HepG2 (cell line): Measurements from ENCODE around the gene SPIB. TPM values are rescaled to one million over a fixed set of nuclear protein-coding genes. Genes with fewer than 3 reads are reported as not detected.

ENCODE experiments used
- CREB1 ChIP-seq, 2 experiments: fragments of 450-650 bp in 1 of 2; IDR thresholded peaks; 2 replicates each; pipeline ENCODE4 v1.6.1; 2016 to 2017; ENCODE audit warnings: control low read depth in 1 of 2, mild to moderate bottlenecking in 1 of 2, missing compliant biosample characterization in 1 of 2, missing genetic modification characterization in 1 of 2
- HNF4G ChIP-seq, 2 experiments: sonication (generic) in 1 of 2; formaldehyde crosslinking in 1 of 2; IDR thresholded peaks; 2 replicates each; pipeline versions ENCODE4 v1.4.0 to v1.6.1; 2011 to 2020; ENCODE audit warnings: borderline replicate concordance in 2 of 2, low read depth in 2 of 2, mild to moderate bottlenecking in 2 of 2, low read length in 1 of 2, missing genetic modification reagents in 1 of 2, moderate library complexity in 1 of 2
- HOXA5 ChIP-seq: sonication (generic); formaldehyde crosslinking; IDR thresholded peaks from 2 replicates; pipeline ENCODE4 v1.4.0; 2020; ENCODE audit warnings: missing genetic modification reagents
- KDM2A ChIP-seq: sonication (generic); formaldehyde crosslinking; IDR thresholded peaks from 2 replicates; pipeline ENCODE4 v1.4.0; 2020; ENCODE audit warnings: low read depth, missing genetic modification reagents, borderline replicate concordance
- KDM5B ChIP-seq: sonication (generic); formaldehyde crosslinking; IDR thresholded peaks from 2 replicates; pipeline ENCODE4 v1.4.0; 2020; ENCODE audit warnings: missing genetic modification reagents, mild to moderate bottlenecking, borderline replicate concordance
- MIER2 ChIP-seq: IDR thresholded peaks from 2 replicates; pipeline ENCODE4 v1.6.1; 2016; ENCODE audit warnings: missing biosample characterization, missing genetic modification reagents
- NFYC ChIP-seq: IDR thresholded peaks from 2 replicates; pipeline ENCODE4 v1.6.1; 2016; ENCODE audit warnings: missing genetic modification reagents, missing compliant biosample characterization
- RFX5 ChIP-seq: IDR thresholded peaks from 2 replicates; pipeline ENCODE4 v1.6.1; 2011; ENCODE audit warnings: low read depth, low read length, improper control_type of control experiment
- RFXANK ChIP-seq: IDR thresholded peaks from 2 replicates; pipeline ENCODE4 v1.6.1; 2016
- RFXAP ChIP-seq: sonication (generic); formaldehyde crosslinking; IDR thresholded peaks from 2 replicates; pipeline ENCODE4 v1.4.0; 2020; ENCODE audit warnings: missing genetic modification reagents, borderline replicate concordance
- SAP130 ChIP-seq: IDR thresholded peaks from 2 replicates; pipeline ENCODE4 v1.6.1; 2016; ENCODE audit warnings: low read depth
- SIN3B ChIP-seq: fragments of 150-350 bp; IDR thresholded peaks from 2 replicates; pipeline ENCODE4 v1.6.1; 2014; ENCODE audit warnings: low read length
- TMF1 ChIP-seq: sonication (generic); formaldehyde crosslinking; IDR thresholded peaks from 2 replicates; pipeline ENCODE4 v1.8.1; 2022; ENCODE audit warnings: low read depth, missing genetic modification reagents
- TOE1 ChIP-seq: sonication (generic); formaldehyde crosslinking; IDR thresholded peaks from 2 replicates; pipeline ENCODE4 v1.4.0; 2020; ENCODE audit warnings: mild to moderate bottlenecking, missing genetic modification reagents
- YEATS2 ChIP-seq: sonication (generic); formaldehyde crosslinking; IDR thresholded peaks from 2 replicates; pipeline ENCODE4 v1.4.0; 2020; ENCODE audit warnings: missing genetic modification reagents, borderline replicate concordance
- ZFY ChIP-seq: sonication (generic); formaldehyde crosslinking; IDR thresholded peaks from 2 replicates; pipeline ENCODE4 v1.4.0; 2020; ENCODE audit warnings: missing genetic modification reagents
- ZMYM2 ChIP-seq: sonication (generic); formaldehyde crosslinking; IDR thresholded peaks from 2 replicates; pipeline ENCODE4 v1.8.0; 2022; ENCODE audit warnings: mild to moderate bottlenecking, missing genetic modification reagents
- ZNF432 ChIP-seq: sonication (generic); formaldehyde crosslinking; IDR thresholded peaks from 2 replicates; pipeline ENCODE4 v1.5.0; 2020; ENCODE audit warnings: missing genetic modification reagents, mild to moderate bottlenecking, borderline replicate concordance
- ZNF550 ChIP-seq: sonication (generic); formaldehyde crosslinking; IDR thresholded peaks from 2 replicates; pipeline ENCODE4 v1.4.0; 2020; ENCODE audit warnings: mild to moderate bottlenecking, missing genetic modification reagents, borderline replicate concordance
- ZNF567 ChIP-seq: sonication (generic); formaldehyde crosslinking; IDR thresholded peaks from 2 replicates; pipeline ENCODE4 v1.8.1; 2023; ENCODE audit warnings: mild to moderate bottlenecking, missing genetic modification reagents, borderline replicate concordance
- ZNF772 ChIP-seq: sonication (generic); formaldehyde crosslinking; IDR thresholded peaks from 2 replicates; pipeline ENCODE4 v1.5.0; 2020; ENCODE audit warnings: mild to moderate bottlenecking, missing genetic modification reagents
- polyA plus RNA-seq, 8 experiments: library from polyadenylated mRNA; depleted of rRNA in 3 of 8; stranded (reverse) in 7 of 8; unstranded in 1 of 8; fragments of >200 nt; fragmentation: Illumina TruSeq in 4 of 8; extraction: Trizol in 4 of 8; gene quantifications; 2 replicates each; pipeline versions ENCODE4 v1.2.1 to v1.2.3, GENCODE V29; 2011 to 2016; ENCODE audit warnings: low read depth in 4 of 8, missing spikeins in 1 of 8, mixed read lengths in 1 of 8; ENCODE audit not compliant: insufficient read depth in 1 of 8
- total RNA-seq, 5 experiments: library from RNA; depleted of rRNA; stranded (reverse); fragments of >200 nt; fragmentation: Illumina TruSeq; extraction: Trizol; gene quantifications; 2 replicates each; pipeline ENCODE4 v1.2.3, GENCODE V29; 2016; ENCODE audit warnings: low read depth in 1 of 5
- TF ChIP-seq, protein P1 (sequence below): IDR thresholded peaks from 2 replicates; pipeline ENCODE4 v1.6.1; 2016; ENCODE audit warnings: mild to moderate bottlenecking
- TF ChIP-seq, protein P2 (sequence below), 2 experiments: sonication (generic) in 1 of 2; formaldehyde crosslinking in 1 of 2; IDR thresholded peaks; 2 replicates each; pipeline versions ENCODE4 v1.5.1 to v1.6.1; 2011 to 2020; ENCODE audit warnings: borderline replicate concordance in 1 of 2, low read depth in 1 of 2, low read length in 1 of 2, mild to moderate bottlenecking in 1 of 2, missing genetic modification reagents in 1 of 2, moderate library complexity in 1 of 2
- TF ChIP-seq, protein P3 (sequence below): IDR thresholded peaks from 2 replicates; pipeline ENCODE4 v1.6.1; 2012; ENCODE audit warnings: inconsistent platforms
- TF ChIP-seq, protein P4 (sequence below): sonication (generic); formaldehyde crosslinking; IDR thresholded peaks from 2 replicates; pipeline ENCODE4 v1.8.0; 2023; ENCODE audit warnings: mild to moderate bottlenecking, missing genetic modification reagents

The SPIB gene
- total and polyA plus RNA-seq, 2 of the 13 experiments (the other 11 are each of a cell fraction or from before 2014, with no cell fraction given), result 0.04 TPM; not detected in 1

DNA sequence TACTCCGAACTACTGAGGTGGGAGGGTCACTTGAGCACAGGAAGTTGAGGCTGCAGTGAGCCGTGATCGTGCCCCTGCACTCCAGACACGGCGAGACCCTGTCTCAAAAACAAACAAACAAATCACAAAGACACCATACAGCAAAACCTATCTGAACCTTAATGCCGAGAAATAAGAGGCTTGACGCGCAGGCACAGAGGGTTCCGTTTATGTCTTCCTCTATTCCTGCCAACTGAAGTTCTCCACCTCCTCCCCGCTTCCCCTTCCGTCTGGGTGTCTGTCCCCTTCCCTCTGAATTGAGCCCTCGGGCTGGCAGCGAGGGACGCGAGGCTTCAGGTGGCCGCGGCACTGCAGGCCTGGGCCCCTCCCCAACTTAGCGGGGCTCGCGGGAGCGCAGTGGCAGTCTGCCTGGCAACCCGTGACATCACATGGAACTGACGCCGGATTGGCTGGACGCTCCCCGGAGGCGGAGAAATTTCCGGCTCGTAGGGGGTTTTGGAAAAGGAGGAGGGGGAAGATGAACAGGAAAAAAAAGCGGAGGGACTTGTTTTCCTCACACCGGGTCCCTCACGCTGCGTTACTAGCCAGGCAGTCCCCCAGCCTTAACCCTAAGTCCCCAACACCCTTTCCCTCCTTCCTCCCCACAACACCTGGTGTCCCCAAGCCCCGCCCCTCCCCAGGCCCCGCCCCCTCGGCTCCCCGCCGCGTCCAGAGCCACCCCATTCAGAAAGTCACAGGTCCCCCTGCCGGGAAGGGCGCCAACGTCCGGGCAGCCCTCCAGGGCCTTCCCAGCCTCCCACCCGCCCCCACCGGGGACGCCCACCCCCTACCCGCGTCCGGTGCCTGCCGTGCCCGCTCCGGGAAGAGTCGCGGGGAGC is 12.8 kb downstream of the SPIB start (continued):
- TF ChIP-seq ZNF567 (CRISPR knock-in tag) (no peak), KDM5B (peak; percentile 19; the same call in 1 of the 2 replicates), ZNF550 (CRISPR knock-in tag) (no peak), RFX5 (peak; percentile 100), ZFY (CRISPR knock-in tag) (peak; percentile 64), HOXA5 (CRISPR knock-in tag) (0 out of 2 replicates have a peak, but pooled peaks have one; percentile 14), ZNF432 (CRISPR knock-in tag) (no peak), KDM2A (CRISPR knock-in tag) (peak; percentile 63; the same call in 1 of the 2 replicates), RFXANK (CRISPR knock-in tag) (peak; percentile 100), SIN3B (no peak), HNF4G (IDR thresholded peaks at IDR 0.05; ENCODE audit: borderline replicate concordance, low read depth, low read length) (no peak), HNF4G (CRISPR knock-in tag; IDR thresholded peaks at IDR 0.05; ENCODE audit: borderline replicate concordance, low read depth) (no peak), ZNF772 (CRISPR knock-in tag) (0 out of 2 replicates have a peak, but pooled peaks have one; percentile 51), ZMYM2 (CRISPR knock-in tag) (no peak), NFYC (CRISPR knock-in tag) (peak; percentile 85), RFXAP (CRISPR knock-in tag) (peak; percentile 100), TMF1 (CRISPR knock-in tag) (no peak), MIER2 (CRISPR knock-in tag) (no peak), SAP130 (CRISPR knock-in tag) (peak; percentile 21; the same call in 1 of the 2 replicates), CREB1 (IDR thresholded peaks at IDR 0.05) (peak; percentile 91), CREB1 (CRISPR knock-in tag; IDR thresholded peaks at IDR 0.05) (peak; percentile 98), YEATS2 (CRISPR knock-in tag) (0 out of 2 replicates have a peak, but pooled peaks have one; percentile 49), TOE1 (CRISPR knock-in tag) (no peak)
- TF ChIP-seq, protein P1, sequence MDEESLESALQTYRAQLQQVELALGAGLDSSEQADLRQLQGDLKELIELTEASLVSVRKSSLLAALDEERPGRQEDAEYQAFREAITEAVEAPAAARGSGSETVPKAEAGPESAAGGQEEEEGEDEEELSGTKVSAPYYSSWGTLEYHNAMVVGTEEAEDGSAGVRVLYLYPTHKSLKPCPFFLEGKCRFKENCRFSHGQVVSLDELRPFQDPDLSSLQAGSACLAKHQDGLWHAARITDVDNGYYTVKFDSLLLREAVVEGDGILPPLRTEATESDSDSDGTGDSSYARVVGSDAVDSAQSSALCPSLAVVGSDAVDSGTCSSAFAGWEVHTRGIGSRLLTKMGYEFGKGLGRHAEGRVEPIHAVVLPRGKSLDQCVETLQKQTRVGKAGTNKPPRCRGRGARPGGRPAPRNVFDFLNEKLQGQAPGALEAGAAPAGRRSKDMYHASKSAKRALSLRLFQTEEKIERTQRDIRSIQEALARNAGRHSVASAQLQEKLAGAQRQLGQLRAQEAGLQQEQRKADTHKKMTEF (CRISPR knock-in tag), result peak; percentile 30; the same call in 1 of the 2 replicates
- TF ChIP-seq, protein P2, sequence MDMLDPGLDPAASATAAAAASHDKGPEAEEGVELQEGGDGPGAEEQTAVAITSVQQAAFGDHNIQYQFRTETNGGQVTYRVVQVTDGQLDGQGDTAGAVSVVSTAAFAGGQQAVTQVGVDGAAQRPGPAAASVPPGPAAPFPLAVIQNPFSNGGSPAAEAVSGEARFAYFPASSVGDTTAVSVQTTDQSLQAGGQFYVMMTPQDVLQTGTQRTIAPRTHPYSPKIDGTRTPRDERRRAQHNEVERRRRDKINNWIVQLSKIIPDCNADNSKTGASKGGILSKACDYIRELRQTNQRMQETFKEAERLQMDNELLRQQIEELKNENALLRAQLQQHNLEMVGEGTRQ (IDR thresholded peaks at IDR 0.05; ENCODE audit: low read depth, low read length), result no peak
- TF ChIP-seq, protein P2 (CRISPR knock-in tag; IDR thresholded peaks at IDR 0.05; ENCODE audit: borderline replicate concordance), result peak; percentile 37; the same call in 1 of the 2 replicates
- TF ChIP-seq, protein P3, sequence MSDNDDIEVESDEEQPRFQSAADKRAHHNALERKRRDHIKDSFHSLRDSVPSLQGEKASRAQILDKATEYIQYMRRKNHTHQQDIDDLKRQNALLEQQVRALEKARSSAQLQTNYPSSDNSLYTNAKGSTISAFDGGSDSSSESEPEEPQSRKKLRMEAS, result peak; percentile 64
- TF ChIP-seq, protein P4, sequence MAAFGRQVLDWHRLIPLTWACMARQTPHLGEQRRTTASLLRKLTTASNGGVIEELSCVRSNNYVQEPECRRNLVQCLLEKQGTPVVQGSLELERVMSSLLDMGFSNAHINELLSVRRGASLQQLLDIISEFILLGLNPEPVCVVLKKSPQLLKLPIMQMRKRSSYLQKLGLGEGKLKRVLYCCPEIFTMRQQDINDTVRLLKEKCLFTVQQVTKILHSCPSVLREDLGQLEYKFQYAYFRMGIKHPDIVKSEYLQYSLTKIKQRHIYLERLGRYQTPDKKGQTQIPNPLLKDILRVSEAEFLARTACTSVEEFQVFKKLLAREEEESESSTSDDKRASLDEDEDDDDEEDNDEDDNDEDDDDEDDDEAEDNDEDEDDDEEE (CRISPR knock-in tag), result no peak
